Mammary epithelial cell (primary cell): ENCODE data around the gene ZFYVE9.

Experiments
- CTCF ChIP-seq, 2 donors: IDR thresholded peaks in 1 of 2; conservative IDR thresholded peaks in 1 of 2; 2 replicates each; pipeline ENCODE4 v1.5.1; 2011 to 2012; ENCODE audit warnings: inconsistent platforms in 2 of 2, low read length in 2 of 2, mild to moderate bottlenecking in 2 of 2, control low read depth in 1 of 2, low read depth in 1 of 2; ENCODE audit not compliant: insufficient read depth in 1 of 2; ENCODE audit errors: extremely low read depth in 1 of 2
- EZH2 ChIP-seq: IDR thresholded peaks from 2 replicates; pipeline ENCODE4 v1.6.1; 2012; ENCODE audit warnings: low read length, inconsistent platforms, borderline replicate concordance

GRCh38 chr1:52359676-52360594 lies 218.0 kb downstream of the ZFYVE9 start:
- TF ChIP-seq CTCF (conservative IDR thresholded peaks at IDR 0.05 in 1 of 2, IDR thresholded peaks at IDR 0.05 in 1 of 2; ENCODE audit: extremely low read depth in 1 of 2, insufficient read depth in 1 of 2, low read depth in 1 of 2, low read length in 2 of 2) (no peak), EZH2 (no peak)
